Measurements from ENCODE around the gene TRIM62.

The TRIM62 gene

GRCh38 chr1:33097762-33098161, 84.1 kb downstream of the TRIM62 start:
- no peak for DNase-seq (ENCODE audit: low spot score)

GRCh38 chr1:33097137-33097611, 84.7 kb downstream of the TRIM62 start:
- no peak for DNase-seq (ENCODE audit: low spot score)

- no peak for DNase-seq (ENCODE audit: low spot score)
Observed at GRCh38 chr1:33096363-33097005, 85.4 kb downstream of the TRIM62 start.
